IMR-90 (cell line): ENCODE measurements around the gene CACNA2D1. TPM values are rescaled to one million over a fixed set of nuclear protein-coding genes. Genes with fewer than 3 reads are reported as not detected.

ENCODE experiments used
- ATAC-seq: fragments of 200-7000 bp; cut with Tn5 transposase; 2 replicates; pipeline ENCODE4 v1.9.1; 2020; ENCODE audit warnings: low read depth, mild to moderate bottlenecking, moderate library complexity
- BruUV-seq: library from RNA; stranded (reverse); fragments of 400-500 nt; replicated peaks from 2 replicates; lab custom pipeline; 2021; lab: Mats Ljungman, UMichigan
- CTCF ChIA-PET: fragments of 300-600 bp; formaldehyde crosslinking; extraction: SDS; loops from one replicate; lab custom pipeline; 2021; ENCODE audit warnings: antibody characterized with exemption; lab: Yijun Ruan, JAX
- POLR2A ChIA-PET: fragments of 300-600 bp; sonication (Branson Sonifier 250); formaldehyde crosslinking; loops from one replicate; lab custom pipeline; 2022; ENCODE audit warnings: antibody characterized with exemption; ENCODE audit not compliant: unreplicated experiment; lab: Charles Lee
- DNase-seq: peaks from one replicate; pipeline ENCODE4 v3.0.0; 2013
- H2AFZ ChIP-seq: replicated peaks from 2 replicates; pipeline ENCODE3; 2013; ENCODE audit warnings: low read length, mild to moderate bottlenecking; ENCODE audit not compliant: poor library complexity
- H2AK5ac ChIP-seq: 2 replicates; pipeline ENCODE4 v1.6.1; 2013; ENCODE audit warnings: low read depth, low read length, inconsistent platforms
- H2AK9ac ChIP-seq: replicated peaks from 2 replicates; pipeline ENCODE3; 2013; ENCODE audit warnings: mild to moderate bottlenecking, low read depth, low read length, moderate library complexity; ENCODE audit not compliant: poor library complexity
- H2BK120ac ChIP-seq: 2 replicates; pipeline ENCODE4 v1.6.1; 2013; ENCODE audit warnings: low read depth, low read length, inconsistent platforms
- H2BK15ac ChIP-seq: 3 replicates; pipeline ENCODE4 v1.6.1; 2013; ENCODE audit warnings: low read depth, low read length, inconsistent platforms
- H2BK20ac ChIP-seq: 2 replicates; pipeline ENCODE4 v1.6.1; 2013; ENCODE audit warnings: low read depth, mild to moderate bottlenecking, inconsistent platforms, low read length, moderate library complexity
- H2BK5ac ChIP-seq: 2 replicates; pipeline ENCODE4 v1.6.1; 2013; ENCODE audit warnings: mild to moderate bottlenecking, low read depth, low read length, inconsistent platforms; ENCODE audit not compliant: poor library complexity, severe bottlenecking
- H3K14ac ChIP-seq: replicated peaks from 2 replicates; pipeline ENCODE4 v1.6.1; 2013; ENCODE audit warnings: low read depth, low read length, inconsistent platforms
- H3K18ac ChIP-seq: 2 replicates; pipeline ENCODE4 v1.6.1; 2013; ENCODE audit warnings: low read depth, low read length, control low read depth
- H3K23ac ChIP-seq: 2 replicates; pipeline ENCODE4 v1.6.1; 2013; ENCODE audit warnings: low read depth, low read length, inconsistent platforms
- H3K27ac ChIP-seq: 2 replicates; pipeline ENCODE4 v1.5.1; 2013; ENCODE audit warnings: mild to moderate bottlenecking, control low read depth, low read length; ENCODE audit not compliant: insufficient read depth
- H3K27me3 ChIP-seq: 2 replicates; pipeline ENCODE4 v1.6.1; 2013; ENCODE audit warnings: low read length; ENCODE audit not compliant: control insufficient read depth, insufficient read depth
- H3K36me3 ChIP-seq: 2 replicates; pipeline ENCODE4 v1.6.1; 2013; ENCODE audit warnings: low read length, mixed read lengths; ENCODE audit not compliant: control insufficient read depth, insufficient read depth
- H3K4ac ChIP-seq: 2 replicates; pipeline ENCODE4 v1.6.1; 2013; ENCODE audit warnings: low read depth, low read length, inconsistent platforms
- H3K4me1 ChIP-seq: 2 replicates; pipeline ENCODE4 v1.6.1; 2013; ENCODE audit warnings: low read length, mixed read lengths; ENCODE audit not compliant: control insufficient read depth, insufficient read depth
- H3K4me2 ChIP-seq: 2 replicates; pipeline ENCODE4 v1.6.1; 2013; ENCODE audit warnings: low read depth, mild to moderate bottlenecking, control low read depth, low read length, moderate library complexity
- H3K4me3 ChIP-seq: 2 replicates; pipeline ENCODE4 v1.5.1; 2013; ENCODE audit warnings: low read depth, mild to moderate bottlenecking, control low read depth, low read length, moderate library complexity; ENCODE audit not compliant: insufficient read depth
- H3K56ac ChIP-seq: 2 replicates; pipeline ENCODE4 v1.6.1; 2013; ENCODE audit warnings: low read length, inconsistent platforms; ENCODE audit not compliant: insufficient read depth; ENCODE audit errors: extremely low read depth
- H3K79me1 ChIP-seq, 2 experiments: 2 replicates each; pipeline ENCODE4 v1.6.1; 2013; ENCODE audit warnings: low read length in 2 of 2, inconsistent platforms in 1 of 2, low read depth in 1 of 2
- H3K9ac ChIP-seq: 2 replicates; pipeline ENCODE4 v1.6.1; 2013; ENCODE audit warnings: low read depth, low read length, control low read depth
- H3K9me1 ChIP-seq: 2 replicates; pipeline ENCODE4 v1.6.1; 2013; ENCODE audit warnings: low read length, inconsistent platforms; ENCODE audit not compliant: insufficient read depth
- H3K9me3 ChIP-seq: 2 replicates; pipeline ENCODE4 v1.6.1; 2013; ENCODE audit warnings: low read length; ENCODE audit not compliant: control insufficient read depth, insufficient read depth
- H4K20me1 ChIP-seq: 2 replicates; pipeline ENCODE4 v1.6.1; 2013; ENCODE audit warnings: low read length, inconsistent platforms; ENCODE audit not compliant: insufficient read depth
- H4K5ac ChIP-seq: 2 replicates; pipeline ENCODE4 v1.6.1; 2013; ENCODE audit warnings: mild to moderate bottlenecking, low read depth, low read length, control low read depth
- H4K8ac ChIP-seq, 2 experiments: 2 replicates each; pipeline ENCODE4 v1.6.1; 2013; ENCODE audit warnings: low read depth in 2 of 2, low read length in 2 of 2, control low read depth in 1 of 2, inconsistent platforms in 1 of 2
- H4K91ac ChIP-seq: 2 replicates; pipeline ENCODE4 v1.6.1; 2013; ENCODE audit warnings: low read depth, low read length, inconsistent platforms; ENCODE audit not compliant: insufficient read depth
- CHD1 ChIP-seq: IDR thresholded peaks from 2 replicates; pipeline ENCODE4 v1.6.1; 2012; ENCODE audit warnings: low read depth, low read length, improper control_type of control experiment
- CTCF ChIP-seq: conservative IDR thresholded peaks from 2 replicates; pipeline ENCODE4 v1.5.1; 2012; ENCODE audit warnings: mild to moderate bottlenecking, low read depth, low read length, improper control_type of control experiment
- MAFK ChIP-seq: IDR thresholded peaks from 2 replicates; pipeline ENCODE4 v1.6.1; 2012; ENCODE audit warnings: low read depth, low read length, improper control_type of control experiment
- MAZ ChIP-seq: IDR thresholded peaks from 2 replicates; pipeline ENCODE4 v1.6.1; 2012; ENCODE audit warnings: low read depth, mild to moderate bottlenecking, low read length, improper control_type of control experiment, moderate library complexity, borderline replicate concordance
- POLR2A ChIP-seq: IDR thresholded peaks from 2 replicates; pipeline ENCODE4 v1.6.1; 2012; ENCODE audit warnings: mild to moderate bottlenecking, low read depth, low read length
- RAD21 ChIP-seq: IDR thresholded peaks from 2 replicates; pipeline ENCODE4 v1.6.1; 2012; ENCODE audit warnings: low read length, improper control_type of control experiment
- RCOR1 ChIP-seq: IDR thresholded peaks from 2 replicates; pipeline ENCODE4 v1.6.1; 2012; ENCODE audit warnings: mild to moderate bottlenecking, low read length, improper control_type of control experiment; ENCODE audit not compliant: insufficient replicate concordance
- RFX5 ChIP-seq: IDR thresholded peaks from 2 replicates; pipeline ENCODE4 v1.8.0; 2012; ENCODE audit warnings: low read depth, mild to moderate bottlenecking, low read length, moderate library complexity
- SMC3 ChIP-seq: fragments of 150-350 bp; IDR thresholded peaks from 2 replicates; pipeline ENCODE4 v1.6.1; 2016; ENCODE audit warnings: low read depth, mild to moderate bottlenecking, antibody characterized with exemption, low read length, moderate library complexity
- USF2 ChIP-seq: fragments of 150-350 bp; IDR thresholded peaks from 2 replicates; pipeline ENCODE4 v1.6.1; 2017; ENCODE audit warnings: mild to moderate bottlenecking, antibody characterized with exemption, low read length, low read depth
- WGBS, 2 experiments: methylation state at CpG; one replicate each; pipeline versions ENCODE4 v1.1.5 to v1.1.7; 2013; ENCODE audit warnings: missing lambda C conversion rate in 2 of 2; ENCODE audit not compliant: insufficient read length in 1 of 2; ENCODE audit errors: extremely low coverage in 2 of 2; 5-methylcytosine and 5-hydroxymethylcytosine counted together
- dilution Hi-C: fragments of 300-500 bp; cut with HindIII; formaldehyde crosslinking; loops from one replicate; pipeline ENCODE4 v1.14.3; 2018; ENCODE audit warnings: low sequenced_read_pairs; ENCODE audit not compliant: unreplicated experiment
- in situ Hi-C: fragments of 300-500 bp; cut with MboI; formaldehyde crosslinking; loops from 3 replicates; pipeline ENCODE4 v1.14.3; 2019; ENCODE audit warnings: low sequenced_read_pairs, inconsistent platforms, mixed read lengths
- intact Hi-C: fragments of 100-400 bp; cut with micrococcal nuclease; formaldehyde crosslinking; loops from 2 replicates; pipeline ENCODE4 v1.10.0; 2022
- polyA plus RNA-seq, 3 experiments: library from polyadenylated mRNA; depleted of rRNA; stranded (reverse); fragments of >200 nt; gene quantifications; 2 replicates each; pipeline ENCODE4 v1.2.3, GENCODE V29; 2012; ENCODE audit warnings: low replicate concordance in 1 of 3
- total RNA-seq: library from RNA; depleted of rRNA; stranded (reverse); fragments of >200 nt; gene quantifications from 2 replicates; pipeline ENCODE4 v1.2.3, GENCODE V29; 2012

Gene CACNA2D1
- total and polyA plus RNA-seq, 2 of the 4 experiments (the other 2 are of a cell fraction), result 5.8 to 21.9 TPM

- BruUV-seq, result no TSS peak
- Histone ChIP-seq H2BK15ac (no peak overlapping the region), H3K9ac (no peak overlapping the region), H3K27ac (no peak overlapping the region), H4K20me1 (no peaks in the 10 kb centered on the region), H2BK5ac (no peak overlapping the region), H3K4me1 (peaks cover 3% of the 10 kb centered on the region), H4K5ac (no peak overlapping the region), H3K36me3 (no peaks in the 10 kb centered on the region), H3K4me2 (no peak overlapping the region), H4K8ac (no peak overlapping the region), H3K79me1 (peaks cover 0 to 12% of the 10 kb centered on the region in 2 experiments; a peak in 2 of 4 replicates), H2AK5ac (no peak overlapping the region), H3K14ac (no peak overlapping the region), H2BK20ac (no peak overlapping the region), H3K4me3 (no peak overlapping the region), H3K23ac (no peak overlapping the region), H3K9me1 (peaks cover 9% of the 10 kb centered on the region), H3K9me3 (no peaks in the 10 kb centered on the region), H4K91ac (no peak overlapping the region), H3K4ac (no peak overlapping the region), H2BK120ac (no peak overlapping the region), H2AK9ac (no peak overlapping the region), H2AFZ (no peak overlapping the region), H3K56ac (no peak overlapping the region), H3K27me3 (no peaks in the 10 kb centered on the region), H3K18ac (no peak overlapping the region)
- intact Hi-C loops, result no loop called here
- ChIA-PET POLR2A (no interaction called here), CTCF (no interaction called here)
- dilution Hi-C loops, result no loop called here
- TF ChIP-seq SMC3, result no peak
- TF ChIP-seq POLR2A, result no peak
- no peak for TF ChIP-seq MAFK
- no peak for TF ChIP-seq CHD1
- no peak for TF ChIP-seq USF2
- no peak for TF ChIP-seq RCOR1
- TF ChIP-seq RFX5, result no peak
- TF ChIP-seq MAZ, result no peak
- TF ChIP-seq RAD21, result no peak
- TF ChIP-seq CTCF, result no peak
- in situ Hi-C loops, result no loop called here
- DNase-seq, result no peak
- ATAC-seq, result no peak
- WGBS, 2 experiments, result no CpG with 5 or more reads among the region's 2 CpGs
Observed at GRCh38 chr7:82200601-82201000, 243.0 kb downstream of the CACNA2D1 start.
